ENCODE data around the gene CORO2A.

- TF ChIP-seq, protein P1, sequence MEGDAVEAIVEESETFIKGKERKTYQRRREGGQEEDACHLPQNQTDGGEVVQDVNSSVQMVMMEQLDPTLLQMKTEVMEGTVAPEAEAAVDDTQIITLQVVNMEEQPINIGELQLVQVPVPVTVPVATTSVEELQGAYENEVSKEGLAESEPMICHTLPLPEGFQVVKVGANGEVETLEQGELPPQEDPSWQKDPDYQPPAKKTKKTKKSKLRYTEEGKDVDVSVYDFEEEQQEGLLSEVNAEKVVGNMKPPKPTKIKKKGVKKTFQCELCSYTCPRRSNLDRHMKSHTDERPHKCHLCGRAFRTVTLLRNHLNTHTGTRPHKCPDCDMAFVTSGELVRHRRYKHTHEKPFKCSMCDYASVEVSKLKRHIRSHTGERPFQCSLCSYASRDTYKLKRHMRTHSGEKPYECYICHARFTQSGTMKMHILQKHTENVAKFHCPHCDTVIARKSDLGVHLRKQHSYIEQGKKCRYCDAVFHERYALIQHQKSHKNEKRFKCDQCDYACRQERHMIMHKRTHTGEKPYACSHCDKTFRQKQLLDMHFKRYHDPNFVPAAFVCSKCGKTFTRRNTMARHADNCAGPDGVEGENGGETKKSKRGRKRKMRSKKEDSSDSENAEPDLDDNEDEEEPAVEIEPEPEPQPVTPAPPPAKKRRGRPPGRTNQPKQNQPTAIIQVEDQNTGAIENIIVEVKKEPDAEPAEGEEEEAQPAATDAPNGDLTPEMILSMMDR (IDR thresholded peaks at IDR 0.05; ENCODE audit: low read depth, low read length, poor library complexity, severe bottlenecking) = no peak
- no peak for TF ChIP-seq EZH2phosphoT487 (IDR thresholded peaks at IDR 0.05; ENCODE audit: borderline replicate concordance, low read length)
Observed at GRCh38 chr9:98182069-98182820, 10.2 kb downstream of the CORO2A start.
